OCI-LY3 (cell line): ENCODE data around the gene MUC4.

Experiments used
- CTCF ChIP-seq: fragments of 200-600, 300-600 bp; sonication (generic); IDR thresholded peaks from 2 replicates; pipeline ENCODE4 v1.5.1; 2014; ENCODE audit warnings: antibody characterized with exemption, low read length, low read depth
- EZH2phosphoT487 ChIP-seq: fragments of 200-600 bp; shearing (Covaris generic); IDR thresholded peaks from 2 replicates; pipeline ENCODE4 v1.6.1; 2018; ENCODE audit warnings: antibody characterized with exemption, mixed run types, low read depth

- TF ChIP-seq EZH2phosphoT487 (no peak), CTCF (no peak)
Measured at GRCh38 chr3:195763076-195763830, 48.5 kb downstream of the MUC4 start.
